Transverse colon (tissue), 4 donors: ENCODE data around the gene CHD6. TPM values are rescaled to one million over a fixed set of nuclear protein-coding genes. Genes with fewer than 3 reads are reported as not detected.

ENCODE experiments used
- DNase-seq: peaks from one replicate; pipeline ENCODE4 v3.0.0-alpha.2; 2019
- H3K27ac ChIP-seq, 4 donors: fragments of 200-600 bp; sonication (generic); 2 replicates each; pipeline ENCODE4 v1.5.1; 2016 to 2018; ENCODE audit warnings: inconsistent platforms in 4 of 4
- H3K27me3 ChIP-seq: fragments of 200-600 bp; sonication (generic); 2 replicates; pipeline ENCODE4 v1.5.1; 2017; ENCODE audit warnings: inconsistent platforms
- H3K36me3 ChIP-seq, 4 donors: fragments of 200-600 bp; sonication (generic); 2 replicates each; pipeline ENCODE4 v1.5.1; 2017 to 2019; ENCODE audit warnings: inconsistent platforms in 4 of 4
- H3K4me1 ChIP-seq, 4 donors: fragments of 200-600 bp; sonication (generic); 2 replicates each; pipeline ENCODE4 v1.5.1; 2017 to 2020; ENCODE audit warnings: inconsistent platforms in 4 of 4
- H3K4me3 ChIP-seq, 4 donors: fragments of 200-600 bp; sonication (generic); 1 replicate in 1 of 4; 2 replicates in 3 of 4; pipeline versions ENCODE4 v1.5.1 to v1.6.1; 2017 to 2019; ENCODE audit warnings: inconsistent platforms in 4 of 4
- H3K9me3 ChIP-seq, 2 donors: fragments of 200-600 bp; sonication (generic); 2 replicates each; pipeline ENCODE4 v1.5.1; 2017 to 2019; ENCODE audit warnings: inconsistent platforms in 2 of 2
- CTCF ChIP-seq, 5 experiments: fragments of 200-600 bp in 3 of 5; fragments of 450-650 bp in 2 of 5; sonication (generic) in 3 of 5; IDR thresholded peaks; 1 replicate in 2 of 5; 2 replicates in 3 of 5; pipeline ENCODE4 v1.5.1; 2016 to 2017; ENCODE audit warnings: antibody characterized with exemption in 5 of 5, inconsistent platforms in 3 of 5, mild to moderate bottlenecking in 2 of 5, moderate library complexity in 1 of 5
- EP300 ChIP-seq: sonication (generic); formaldehyde crosslinking; IDR thresholded peaks from one replicate; pipeline ENCODE4 v1.6.1; 2017; ENCODE audit warnings: antibody characterized with exemption, low read depth
- POLR2A ChIP-seq: fragments of 450-650 bp; IDR thresholded peaks from one replicate; pipeline ENCODE4 v1.6.1; 2016; ENCODE audit warnings: antibody characterized with exemption, mild to moderate bottlenecking, moderate library complexity
- POLR2AphosphoS5 ChIP-seq, 3 donors: sonication (generic); formaldehyde crosslinking; IDR thresholded peaks; one replicate each; pipeline ENCODE4 v1.6.1; 2016; ENCODE audit warnings: antibody characterized with exemption in 3 of 3
- WGBS, 2 donors: methylation state at CpG; one replicate each; pipeline ENCODE4 v1.1.5; 2018; ENCODE audit warnings: low coverage in 1 of 2; 5-methylcytosine and 5-hydroxymethylcytosine counted together
- in situ Hi-C, 4 donors: fragments of 200-750 bp; cut with MboI; loops; one replicate each; pipeline versions ENCODE4 v1.15.0 to v1.15.1; 2017; ENCODE audit warnings: low sequenced_read_pairs in 3 of 4, low pct_ligation_motif_present in 1 of 4, low pct_unique_long_range_greater_than_20kb in 1 of 4
- intact Hi-C: fragments of 100-400 bp; cut with DNase I; formaldehyde crosslinking; loops from one replicate; pipeline ENCODE4 v1.15.1; 2023; ENCODE audit warnings: low total_unique reads
- total RNA-seq, 4 donors: library from RNA; depleted of rRNA; stranded (reverse); fragments of >200 nt; gene quantifications; one replicate each; pipeline ENCODE4 v1.1.0, GENCODE V29; 2016

The CHD6 gene
- total RNA-seq, 4 donors from 2014 or later: 27.3 to 42.1 (median 27.9) TPM

GRCh38 chr20:41598719-41599118 lies 19.5 kb downstream of the CHD6 start:
- WGBS, 2 donors: 99 to 100% methylated on average over 2 to 6 of the region's 6 CpGs
- in situ Hi-C loops (no loop called here), intact Hi-C loops (no loop called here)
- DNase-seq: no peak
- H3K4me1 ChIP-seq: no peaks in the 10 kb centered on the region
- H3K9me3 ChIP-seq: peaks cover 32 to 34% of the 10 kb centered on the region in 2 donors
- no peak overlapping the region for H3K4me3 ChIP-seq
- H3K27ac ChIP-seq: no peak overlapping the region
- H3K36me3 ChIP-seq: no peaks in the 10 kb centered on the region
- TF ChIP-seq POLR2A (no peak), EP300 (no peak), POLR2AphosphoS5 (IDR thresholded peaks at IDR 0.05) (no peak), CTCF (IDR thresholded peaks at IDR 0.05) (no peak)
- no peaks in the 10 kb centered on the region for H3K27me3 ChIP-seq

GRCh38 chr20:41594514-41595322 lies 23.5 kb downstream of the CHD6 start:
- H3K9me3 ChIP-seq: peaks cover 21 to 33% of the 10 kb centered on the region in 2 donors
- H3K36me3 ChIP-seq: no peaks in the 10 kb centered on the region
- intact Hi-C loops (no loop called here), in situ Hi-C loops (no loop called here)
- no peak overlapping the region for H3K4me3 ChIP-seq
- H3K27me3 ChIP-seq: no peaks in the 10 kb centered on the region
- H3K4me1 ChIP-seq: peaks cover 0 to 9% (median 0%) of the 10 kb centered on the region in 4 donors
- 97 to 100% methylated on average over 1 to 8 of the region's 8 CpGs for WGBS, 2 donors
- H3K27ac ChIP-seq: no peak overlapping the region
- no peak for DNase-seq
- TF ChIP-seq POLR2A: no peak
- no peak for TF ChIP-seq EP300
- no peak for TF ChIP-seq POLR2AphosphoS5 (IDR thresholded peaks at IDR 0.05)
- TF ChIP-seq CTCF (IDR thresholded peaks at IDR 0.05): no peak

GRCh38 chr20:41592516-41593216 lies 25.5 kb downstream of the CHD6 start:
- no peak for TF ChIP-seq CTCF (IDR thresholded peaks at IDR 0.05)
- no peak for TF ChIP-seq POLR2AphosphoS5 (IDR thresholded peaks at IDR 0.05)
- TF ChIP-seq EP300: no peak
- no peak for TF ChIP-seq POLR2A
- WGBS, 2 donors: 72 to 84% methylated on average over 3 of the region's 3 CpGs
- Histone ChIP-seq H3K9me3 (peaks cover 4 to 19% of the 10 kb centered on the region in 2 donors), H3K27ac (no peak overlapping the region), H3K4me1 (peaks cover 0 to 9% (median 0%) of the 10 kb centered on the region in 4 donors), H3K27me3 (no peaks in the 10 kb centered on the region), H3K4me3 (no peak overlapping the region), H3K36me3 (no peaks in the 10 kb centered on the region)
- in situ Hi-C loops: no loop called here
- no peak for DNase-seq
- intact Hi-C loops: no loop called here

- Histone ChIP-seq H3K4me3 (no peak overlapping the region), H3K27me3 (no peaks in the 10 kb centered on the region), H3K4me1 (peaks cover 0 to 3% (median 0%) of the 10 kb centered on the region in 4 donors), H3K27ac (no peak overlapping the region), H3K9me3 (peaks cover 12 to 16% of the 10 kb centered on the region in 2 donors), H3K36me3 (peaks cover 0 to 4% (median 0%) of the 10 kb centered on the region in 4 donors)
- 100% methylated on average over 3 of the region's 3 CpGs; no CpG with 5 or more reads in 1 of the 2 donors for WGBS, 2 donors
- in situ Hi-C loops: no loop called here
- intact Hi-C loops: no loop called here
- TF ChIP-seq EP300 (no peak), POLR2A (no peak), CTCF (IDR thresholded peaks at IDR 0.05) (no peak), POLR2AphosphoS5 (IDR thresholded peaks at IDR 0.05) (no peak)
- DNase-seq: no peak
Observed at GRCh38 chr20:41587956-41588355, 30.2 kb downstream of the CHD6 start.
